Measurements from ENCODE around the gene LSM14A.
"Not testable (repeated sequence)": the region's sequence is repeated elsewhere in the genome, so short reads cannot be mapped to it uniquely, and the experiment has no call there.

Gene LSM14A

GRCh38 chr19:34159541-34159940, 12.8 kb upstream of the LSM14A start:
- not testable (repeated sequence) for DNase-seq (ENCODE audit: low spot score)

- not testable (repeated sequence) for DNase-seq (ENCODE audit: low spot score)
Measured at GRCh38 chr19:34161902-34162301, 10.4 kb upstream of the LSM14A start.

GRCh38 chr19:34165295-34165738, 7.0 kb upstream of the LSM14A start:
- no peak for DNase-seq (ENCODE audit: low spot score)

GRCh38 chr19:34169475-34170199, 2.7 kb upstream of the LSM14A start:
- DNase-seq (ENCODE audit: low spot score) = not testable (repeated sequence)

- peak; percentile 65 for DNase-seq (ENCODE audit: low spot score)
Measured at GRCh38 chr19:34171539-34171876, 796 bp upstream of the LSM14A start.

GRCh38 chr19:34172661-34173192, 423 bp downstream of the LSM14A start:
- no peak for DNase-seq (ENCODE audit: low spot score)

GRCh38 chr19:34173193-34173956, 1.1 kb downstream of the LSM14A start:
- peak; percentile 69 for DNase-seq (ENCODE audit: low spot score)

- not testable (repeated sequence) for DNase-seq (ENCODE audit: low spot score)
Measured at GRCh38 chr19:34175173-34175572, 2.9 kb downstream of the LSM14A start.

GRCh38 chr19:34176581-34176980, 4.3 kb downstream of the LSM14A start:
- DNase-seq (ENCODE audit: low spot score) = no peak

- no peak for DNase-seq (ENCODE audit: low spot score)
Measured at GRCh38 chr19:34178274-34178610, 5.9 kb downstream of the LSM14A start.

- DNase-seq (ENCODE audit: low spot score) = no peak
Measured at GRCh38 chr19:34179066-34179465, 6.8 kb downstream of the LSM14A start.

GRCh38 chr19:34180273-34180672, 8.0 kb downstream of the LSM14A start:
- no peak for DNase-seq (ENCODE audit: low spot score)

GRCh38 chr19:34180709-34181108, 8.4 kb downstream of the LSM14A start:
- no peak for DNase-seq (ENCODE audit: low spot score)

- DNase-seq (ENCODE audit: low spot score) = no peak
Measured at GRCh38 chr19:34181111-34181864, 9.0 kb downstream of the LSM14A start.

- no peak for DNase-seq (ENCODE audit: low spot score)
Measured at GRCh38 chr19:34182125-34182524, 9.8 kb downstream of the LSM14A start.

GRCh38 chr19:34184880-34185491, 12.7 kb downstream of the LSM14A start:
- no peak for DNase-seq (ENCODE audit: low spot score)

GRCh38 chr19:34186205-34186604, 13.9 kb downstream of the LSM14A start:
- DNase-seq (ENCODE audit: low spot score) = no peak

GRCh38 chr19:34187011-34187410, 14.7 kb downstream of the LSM14A start:
- no peak for DNase-seq (ENCODE audit: low spot score)

GRCh38 chr19:34188408-34188807, 16.1 kb downstream of the LSM14A start:
- no peak for DNase-seq (ENCODE audit: low spot score)

- no peak for DNase-seq (ENCODE audit: low spot score)
Measured at GRCh38 chr19:34189199-34189916, 17.1 kb downstream of the LSM14A start.

GRCh38 chr19:34189917-34190425, 17.7 kb downstream of the LSM14A start:
- no peak for DNase-seq (ENCODE audit: low spot score)
